Measurements from ENCODE around the gene THADA.

DNA sequence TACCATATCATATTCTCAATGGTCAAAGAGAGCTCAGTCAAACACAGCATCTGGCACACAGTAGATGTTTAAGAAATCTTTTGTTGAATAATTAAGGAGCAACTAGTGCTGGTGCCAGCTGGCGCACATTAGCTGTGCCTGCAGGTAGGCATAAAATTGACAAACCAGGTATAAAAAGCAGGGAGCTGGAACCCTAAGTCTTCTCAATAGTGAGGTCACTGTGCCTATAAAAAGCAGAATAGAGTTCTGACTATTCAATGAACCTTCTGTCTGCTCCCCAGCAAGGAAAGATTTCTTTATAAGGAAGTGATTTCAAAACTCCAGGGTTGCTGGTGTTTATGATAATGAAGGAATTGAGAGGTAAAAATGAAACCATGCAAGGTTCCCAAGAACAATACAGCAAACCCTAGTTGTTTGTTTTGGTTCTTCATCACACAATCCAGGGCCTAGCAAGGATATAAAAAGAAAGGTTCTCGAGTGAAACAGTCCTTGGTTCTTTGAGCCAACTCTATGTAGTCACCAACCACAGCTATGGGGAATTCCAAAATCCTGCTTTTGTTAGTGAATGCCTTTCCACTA, 76.1 kb downstream of the THADA start:
- TF ChIP-seq, protein P1, sequence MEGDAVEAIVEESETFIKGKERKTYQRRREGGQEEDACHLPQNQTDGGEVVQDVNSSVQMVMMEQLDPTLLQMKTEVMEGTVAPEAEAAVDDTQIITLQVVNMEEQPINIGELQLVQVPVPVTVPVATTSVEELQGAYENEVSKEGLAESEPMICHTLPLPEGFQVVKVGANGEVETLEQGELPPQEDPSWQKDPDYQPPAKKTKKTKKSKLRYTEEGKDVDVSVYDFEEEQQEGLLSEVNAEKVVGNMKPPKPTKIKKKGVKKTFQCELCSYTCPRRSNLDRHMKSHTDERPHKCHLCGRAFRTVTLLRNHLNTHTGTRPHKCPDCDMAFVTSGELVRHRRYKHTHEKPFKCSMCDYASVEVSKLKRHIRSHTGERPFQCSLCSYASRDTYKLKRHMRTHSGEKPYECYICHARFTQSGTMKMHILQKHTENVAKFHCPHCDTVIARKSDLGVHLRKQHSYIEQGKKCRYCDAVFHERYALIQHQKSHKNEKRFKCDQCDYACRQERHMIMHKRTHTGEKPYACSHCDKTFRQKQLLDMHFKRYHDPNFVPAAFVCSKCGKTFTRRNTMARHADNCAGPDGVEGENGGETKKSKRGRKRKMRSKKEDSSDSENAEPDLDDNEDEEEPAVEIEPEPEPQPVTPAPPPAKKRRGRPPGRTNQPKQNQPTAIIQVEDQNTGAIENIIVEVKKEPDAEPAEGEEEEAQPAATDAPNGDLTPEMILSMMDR (IDR thresholded peaks at IDR 0.05; ENCODE audit: low read length), result no peak
- no peak for TF ChIP-seq EZH2 (IDR thresholded peaks at IDR 0.05; ENCODE audit: borderline replicate concordance, low read length)
